Activated T-cell treated with anti-CD3 and anti-CD28 coated beads, Interleukin-2, amount 50 U/mL, for 24 hours (primary cell): ENCODE measurements around the gene ACTR3.

Experiments used
- DNase-seq: peaks from one replicate; pipeline ENCODE4 v3.0.0-alpha.2; 2020
- H3K27ac Mint-ChIP-seq: 2 replicates; pipeline ENCODE4 v1.8.0; 2020; ENCODE audit warnings: mild to moderate bottlenecking, mixed read lengths
- H3K27me3 Mint-ChIP-seq: 2 replicates; pipeline ENCODE4 v1.8.0; 2020; ENCODE audit warnings: mixed read lengths
- H3K36me3 Mint-ChIP-seq: 2 replicates; pipeline ENCODE4 v1.8.0; 2020; ENCODE audit warnings: low read depth, mixed read lengths
- H3K4me1 Mint-ChIP-seq: 2 replicates; pipeline ENCODE4 v1.8.0; 2020; ENCODE audit warnings: low read depth, mixed read lengths
- H3K4me3 Mint-ChIP-seq: 2 replicates; pipeline ENCODE4 v1.8.0; 2020; ENCODE audit warnings: mild to moderate bottlenecking, moderate library complexity, mixed read lengths
- H3K9me3 Mint-ChIP-seq: 2 replicates; pipeline ENCODE4 v1.8.0; 2020; ENCODE audit warnings: mixed read lengths

ACTR3 gene

DNA sequence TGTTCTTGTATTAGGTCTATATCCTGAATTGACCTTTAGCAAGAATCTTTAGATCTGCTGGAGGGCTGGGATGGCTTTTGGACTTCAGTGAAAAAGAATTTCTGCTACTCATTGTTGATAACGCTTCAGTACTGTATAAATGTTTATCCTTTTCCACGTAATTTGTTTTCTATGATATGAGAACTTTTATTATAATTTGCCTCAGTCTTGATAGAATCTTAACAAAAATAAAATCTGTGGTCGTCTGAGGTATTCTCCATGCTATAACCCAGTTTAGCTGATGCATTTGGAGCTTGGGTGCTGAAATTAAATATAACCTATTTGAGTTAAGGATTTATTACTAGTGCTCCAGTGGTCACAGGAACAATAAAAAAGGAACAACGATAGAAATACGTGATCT is 71.1 kb downstream of the ACTR3 start:
- H3K36me3 Mint-ChIP-seq: peaks cover 87% of the 10 kb centered on the region
- no peak overlapping the region for H3K27ac Mint-ChIP-seq

DNA sequence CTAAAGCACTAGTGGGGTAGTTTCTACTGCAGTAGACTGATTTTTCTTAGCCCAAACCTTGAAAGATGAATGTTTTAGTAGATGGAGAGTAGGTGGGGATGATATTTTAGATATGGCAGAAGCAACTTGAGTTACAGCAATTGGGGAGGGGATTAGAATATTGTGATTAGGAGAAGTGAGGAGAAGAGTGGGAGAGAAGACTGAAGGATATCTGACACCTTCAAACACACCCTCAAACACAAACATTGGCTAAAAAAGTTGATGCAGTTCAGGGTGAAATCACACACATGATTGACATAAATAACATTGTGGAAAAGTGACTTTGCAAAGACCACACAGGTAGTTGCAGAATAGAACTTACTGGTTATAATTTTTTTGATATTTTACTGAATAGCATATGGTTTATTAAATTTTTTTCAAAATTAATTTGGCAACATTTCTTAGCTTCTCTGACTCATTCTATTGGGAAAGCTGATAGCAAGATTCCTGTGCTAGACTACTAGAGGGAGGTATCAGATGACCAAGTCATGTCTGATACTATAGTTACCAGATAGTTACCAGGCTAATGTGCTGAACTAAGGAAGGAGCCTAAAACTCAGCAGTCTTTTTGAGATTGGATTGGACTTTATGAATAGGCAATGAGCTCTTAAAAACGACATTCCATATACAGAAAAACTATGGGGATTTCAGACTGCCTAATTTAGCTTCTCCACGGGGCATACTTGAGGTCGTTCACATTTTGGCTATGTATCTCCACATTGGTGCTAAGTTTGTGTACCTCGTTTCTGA is 73.0 kb downstream of the ACTR3 start:
- Mint-ChIP-seq H3K27ac (peak overlapping the region; percentile 28), H3K27me3 (no peaks in the 10 kb centered on the region), H3K36me3 (peaks cover 78% of the 10 kb centered on the region), H3K9me3 (no peaks in the 10 kb centered on the region), H3K4me3 (no peak overlapping the region), H3K4me1 (peaks cover 23% of the 10 kb centered on the region)
- DNase-seq: no peak

More for the DNA sequence above, 71.1 kb downstream of the ACTR3 start:
- no peak overlapping the region for H3K4me3 Mint-ChIP-seq
- no peaks in the 10 kb centered on the region for H3K9me3 Mint-ChIP-seq
- peaks cover 13% of the 10 kb centered on the region for H3K4me1 Mint-ChIP-seq
- no peaks in the 10 kb centered on the region for H3K27me3 Mint-ChIP-seq
- no peak for DNase-seq

DNA sequence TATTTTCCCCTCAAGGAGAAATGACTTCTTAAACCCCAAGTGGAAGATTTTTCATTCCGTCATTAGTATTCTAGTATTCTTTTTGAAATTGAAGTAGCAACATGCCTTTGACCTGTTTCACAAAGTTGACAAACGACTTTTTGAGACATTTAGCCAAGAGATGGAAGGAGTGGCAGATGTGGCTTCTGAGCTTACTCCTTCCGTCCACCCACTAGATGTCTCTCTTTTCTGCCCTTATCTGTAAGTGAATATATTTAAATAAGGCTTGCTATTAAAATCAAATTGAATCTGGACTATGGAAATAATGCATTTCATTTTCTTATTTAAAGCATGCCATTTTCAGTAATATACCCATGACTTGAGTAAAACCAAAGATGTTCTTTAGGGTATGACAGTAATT is 74.1 kb downstream of the ACTR3 start:
- no peaks in the 10 kb centered on the region for H3K9me3 Mint-ChIP-seq
- peaks cover 23% of the 10 kb centered on the region for H3K4me1 Mint-ChIP-seq
- H3K27me3 Mint-ChIP-seq: no peaks in the 10 kb centered on the region
- H3K27ac Mint-ChIP-seq: peak overlapping the region; percentile 11
- no peak overlapping the region for H3K4me3 Mint-ChIP-seq
- DNase-seq: no peak
- H3K36me3 Mint-ChIP-seq: peaks cover 71% of the 10 kb centered on the region

DNA sequence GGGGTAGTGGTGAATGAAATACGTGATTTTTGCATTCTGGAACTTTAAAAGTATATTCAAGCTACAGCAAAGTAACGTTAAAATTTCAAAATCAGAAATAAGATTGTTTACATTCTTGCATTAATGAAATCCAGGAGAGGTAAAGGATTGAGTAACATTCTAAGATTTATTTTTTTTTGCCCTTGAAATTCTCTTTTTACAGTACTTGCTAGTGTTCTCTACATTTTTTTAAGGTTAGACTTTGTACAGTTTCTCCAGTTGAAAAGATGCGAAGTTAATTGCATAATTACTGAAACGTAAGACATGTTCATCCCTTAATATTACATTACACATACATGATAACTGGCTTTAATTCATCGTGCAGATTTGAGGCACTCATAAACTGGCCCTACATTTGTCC is 74.5 kb downstream of the ACTR3 start:
- H3K27ac Mint-ChIP-seq: no peak overlapping the region
- H3K27me3 Mint-ChIP-seq: no peaks in the 10 kb centered on the region
- peaks cover 66% of the 10 kb centered on the region for H3K36me3 Mint-ChIP-seq
- no peaks in the 10 kb centered on the region for H3K9me3 Mint-ChIP-seq
- peaks cover 23% of the 10 kb centered on the region for H3K4me1 Mint-ChIP-seq
- H3K4me3 Mint-ChIP-seq: no peak overlapping the region
- no peak for DNase-seq

DNA sequence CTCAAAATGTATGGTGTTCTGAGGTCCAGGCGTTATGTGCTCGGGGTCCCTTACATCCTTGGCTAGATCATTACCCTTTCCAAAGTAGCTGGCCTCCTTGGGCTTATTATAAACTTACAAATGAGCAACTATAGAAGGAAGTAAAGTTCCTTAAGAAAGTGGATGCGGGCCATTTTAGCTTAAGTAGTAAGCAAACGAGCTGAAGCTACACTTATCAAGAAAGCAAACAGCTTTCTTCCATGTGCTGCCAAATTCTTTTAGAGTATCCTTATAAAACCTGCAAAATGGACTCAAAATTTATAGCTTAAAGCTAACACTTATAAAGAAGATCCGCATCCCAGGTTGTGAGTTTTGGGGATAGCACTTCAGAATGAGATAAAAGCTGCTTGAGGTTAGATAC is 75.3 kb downstream of the ACTR3 start:
- no peaks in the 10 kb centered on the region for H3K9me3 Mint-ChIP-seq
- no peaks in the 10 kb centered on the region for H3K27me3 Mint-ChIP-seq
- DNase-seq: no peak
- peak overlapping the region; percentile 2 for H3K27ac Mint-ChIP-seq
- peaks cover 62% of the 10 kb centered on the region for H3K36me3 Mint-ChIP-seq
- H3K4me1 Mint-ChIP-seq: peaks cover 23% of the 10 kb centered on the region
- H3K4me3 Mint-ChIP-seq: no peak overlapping the region

DNA sequence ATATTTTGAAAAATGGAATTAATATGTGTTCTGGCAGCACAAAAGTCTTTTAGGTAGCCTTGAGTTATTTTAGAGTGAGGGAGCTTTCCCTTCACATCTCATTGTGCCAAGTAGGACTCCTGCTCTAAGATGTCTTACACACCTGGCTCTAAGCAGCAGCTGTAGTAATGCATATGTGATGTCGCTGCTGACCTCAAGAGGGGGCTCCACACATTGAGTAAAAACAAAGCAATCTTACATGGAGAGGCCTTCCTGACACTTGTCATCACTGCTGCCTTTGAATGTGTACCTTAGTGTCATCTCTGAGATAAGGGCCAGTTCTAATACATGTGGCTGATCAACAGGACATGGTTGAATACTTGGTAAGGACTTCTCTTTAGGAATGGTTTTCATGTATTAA is 75.8 kb downstream of the ACTR3 start:
- H3K4me1 Mint-ChIP-seq: peaks cover 23% of the 10 kb centered on the region
- no peaks in the 10 kb centered on the region for H3K9me3 Mint-ChIP-seq
- peaks cover 63% of the 10 kb centered on the region for H3K36me3 Mint-ChIP-seq
- H3K27ac Mint-ChIP-seq: peak overlapping the region; percentile 2
- no peak for DNase-seq
- no peaks in the 10 kb centered on the region for H3K27me3 Mint-ChIP-seq
- H3K4me3 Mint-ChIP-seq: no peak overlapping the region

DNA sequence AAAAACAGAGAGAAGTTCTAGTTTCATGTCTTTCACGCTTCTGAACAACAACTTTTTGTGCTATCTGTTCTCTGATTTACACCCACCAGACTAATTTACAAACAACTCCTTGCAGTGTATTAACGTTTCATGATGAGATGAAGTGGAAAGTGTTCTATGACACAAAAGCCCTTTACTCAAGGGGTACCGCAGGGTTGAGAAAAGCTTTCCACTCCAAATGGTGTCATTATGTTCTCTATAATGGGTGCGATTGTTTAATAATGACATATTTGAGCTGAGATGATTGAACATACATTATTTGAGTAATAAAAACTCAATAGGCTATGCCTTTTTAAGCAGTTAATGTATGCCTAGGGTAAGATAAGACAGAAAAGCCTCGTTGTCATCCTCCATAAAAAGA is 76.3 kb downstream of the ACTR3 start:
- no peaks in the 10 kb centered on the region for H3K9me3 Mint-ChIP-seq
- peaks cover 25% of the 10 kb centered on the region for H3K4me1 Mint-ChIP-seq
- H3K36me3 Mint-ChIP-seq: peaks cover 63% of the 10 kb centered on the region
- no peak for DNase-seq
- no peaks in the 10 kb centered on the region for H3K27me3 Mint-ChIP-seq
- H3K27ac Mint-ChIP-seq: peak overlapping the region; percentile 2
- H3K4me3 Mint-ChIP-seq: no peak overlapping the region

DNA sequence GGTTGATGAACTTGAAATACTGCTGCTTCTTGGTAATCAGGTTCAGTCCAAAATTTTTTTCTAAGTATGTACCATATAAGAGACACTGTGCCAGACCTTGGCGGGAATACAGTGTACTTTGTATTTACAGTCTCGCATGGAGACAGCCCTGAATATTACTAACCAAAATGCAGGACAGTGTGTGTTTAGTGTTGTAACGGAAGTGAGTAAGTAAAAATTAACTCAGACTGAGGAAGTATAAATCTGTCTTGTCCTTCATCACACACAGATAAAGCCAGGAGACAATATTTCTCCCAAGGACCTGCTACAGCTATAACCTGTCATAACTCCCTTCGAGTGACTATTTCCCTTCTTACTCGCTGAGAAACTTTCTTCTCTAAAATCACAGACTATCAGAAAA is 76.9 kb downstream of the ACTR3 start:
- Mint-ChIP-seq H3K9me3 (no peaks in the 10 kb centered on the region), H3K27me3 (no peaks in the 10 kb centered on the region), H3K36me3 (peaks cover 66% of the 10 kb centered on the region), H3K4me3 (no peak overlapping the region), H3K27ac (peak overlapping the region; percentile 68), H3K4me1 (peaks cover 27% of the 10 kb centered on the region)
- no peak for DNase-seq

DNA sequence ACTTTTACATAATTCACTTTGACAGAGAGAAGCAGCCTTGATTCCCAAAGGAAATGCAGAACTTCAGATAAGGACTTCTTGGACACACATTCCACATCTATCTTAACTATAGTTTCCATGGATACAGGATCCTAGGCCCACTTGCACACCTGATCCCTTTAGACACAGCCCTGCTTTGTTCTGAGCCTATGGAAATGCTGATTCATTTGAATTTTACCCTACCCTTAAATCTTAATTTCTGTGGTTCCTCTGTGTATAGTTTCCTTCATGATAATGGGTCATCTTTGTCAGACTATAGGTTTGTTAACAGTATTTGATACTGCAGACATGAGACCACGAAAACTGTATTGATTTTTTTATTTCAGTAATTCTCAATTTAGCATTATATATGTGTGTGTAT is 77.4 kb downstream of the ACTR3 start:
- H3K36me3 Mint-ChIP-seq: peaks cover 66% of the 10 kb centered on the region
- peaks cover 27% of the 10 kb centered on the region for H3K4me1 Mint-ChIP-seq
- H3K4me3 Mint-ChIP-seq: no peak overlapping the region
- H3K27ac Mint-ChIP-seq: peak overlapping the region; percentile 68
- no peaks in the 10 kb centered on the region for H3K27me3 Mint-ChIP-seq
- no peak for DNase-seq
- no peaks in the 10 kb centered on the region for H3K9me3 Mint-ChIP-seq

DNA sequence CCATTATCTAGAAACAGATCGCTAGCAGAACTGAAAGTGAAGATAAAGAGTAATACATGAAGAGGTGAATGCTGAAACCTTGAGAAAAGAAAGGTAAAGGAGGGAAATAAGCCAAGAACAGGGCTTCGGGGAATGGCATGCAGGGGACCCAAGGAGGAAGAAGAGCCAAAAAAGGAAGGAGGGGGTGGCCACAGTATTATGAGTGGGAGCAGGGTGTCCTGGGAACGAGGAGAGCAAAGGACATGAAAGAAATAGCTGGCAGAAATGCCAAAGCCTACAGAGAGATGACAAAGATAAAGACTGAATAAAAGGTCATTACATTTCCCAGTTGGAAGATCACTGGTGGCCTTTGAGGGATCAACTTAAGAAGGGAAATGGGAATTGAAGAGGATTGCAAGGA is 82.9 kb downstream of the ACTR3 start:
- no peaks in the 10 kb centered on the region for H3K27me3 Mint-ChIP-seq
- H3K4me1 Mint-ChIP-seq: peaks cover 6% of the 10 kb centered on the region
- H3K27ac Mint-ChIP-seq: peak overlapping the region; percentile 8
- no peak for DNase-seq
- no peak overlapping the region for H3K4me3 Mint-ChIP-seq
- H3K36me3 Mint-ChIP-seq: peaks cover 61% of the 10 kb centered on the region
- H3K9me3 Mint-ChIP-seq: no peaks in the 10 kb centered on the region

DNA sequence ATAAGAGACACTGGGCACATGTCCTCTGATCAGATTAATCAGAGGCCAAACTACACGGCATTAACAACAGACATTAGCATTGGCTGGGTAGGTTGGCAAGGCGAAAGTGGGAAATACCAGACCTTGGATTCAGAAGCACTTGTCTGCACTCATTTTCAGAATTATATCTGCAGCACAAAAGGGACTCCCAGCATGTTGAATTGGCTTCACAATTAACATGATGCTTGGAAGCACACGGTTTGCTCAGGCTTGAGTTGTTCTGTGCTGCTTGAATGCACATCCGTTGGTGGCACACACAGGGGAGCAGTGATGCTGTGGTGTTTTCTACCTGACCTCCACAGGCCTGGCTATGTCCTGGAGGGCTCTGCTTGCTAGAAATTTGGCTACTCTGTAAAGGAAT is 83.9 kb downstream of the ACTR3 start:
- H3K27me3 Mint-ChIP-seq: no peaks in the 10 kb centered on the region
- H3K9me3 Mint-ChIP-seq: no peaks in the 10 kb centered on the region
- no peak overlapping the region for H3K4me3 Mint-ChIP-seq
- peaks cover 58% of the 10 kb centered on the region for H3K36me3 Mint-ChIP-seq
- no peak for DNase-seq
- H3K27ac Mint-ChIP-seq: no peak overlapping the region
- peaks cover 14% of the 10 kb centered on the region for H3K4me1 Mint-ChIP-seq

DNA sequence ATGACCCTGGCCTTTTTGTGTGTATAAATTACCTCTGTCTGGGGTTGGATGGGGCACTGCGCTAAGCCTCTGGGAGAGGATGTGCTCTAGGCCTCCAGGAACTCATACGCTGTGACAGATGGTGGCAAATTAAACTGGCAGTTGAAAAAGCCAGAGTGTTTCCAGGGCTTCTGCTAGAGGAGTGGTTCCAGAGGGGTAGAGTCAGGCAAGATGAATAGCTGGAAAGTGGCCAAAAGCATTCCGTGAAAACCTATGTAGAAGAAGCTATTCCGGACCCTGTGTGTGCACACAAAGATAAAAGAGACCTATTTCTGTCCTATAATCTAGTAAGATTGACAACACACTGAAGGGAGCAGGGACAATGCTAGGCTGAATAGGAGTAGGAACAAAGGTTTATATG is 84.8 kb downstream of the ACTR3 start:
- Mint-ChIP-seq H3K27me3 (no peaks in the 10 kb centered on the region), H3K4me1 (peaks cover 14% of the 10 kb centered on the region), H3K27ac (no peak overlapping the region), H3K36me3 (peaks cover 57% of the 10 kb centered on the region), H3K4me3 (no peak overlapping the region), H3K9me3 (no peaks in the 10 kb centered on the region)
- no peak for DNase-seq

DNA sequence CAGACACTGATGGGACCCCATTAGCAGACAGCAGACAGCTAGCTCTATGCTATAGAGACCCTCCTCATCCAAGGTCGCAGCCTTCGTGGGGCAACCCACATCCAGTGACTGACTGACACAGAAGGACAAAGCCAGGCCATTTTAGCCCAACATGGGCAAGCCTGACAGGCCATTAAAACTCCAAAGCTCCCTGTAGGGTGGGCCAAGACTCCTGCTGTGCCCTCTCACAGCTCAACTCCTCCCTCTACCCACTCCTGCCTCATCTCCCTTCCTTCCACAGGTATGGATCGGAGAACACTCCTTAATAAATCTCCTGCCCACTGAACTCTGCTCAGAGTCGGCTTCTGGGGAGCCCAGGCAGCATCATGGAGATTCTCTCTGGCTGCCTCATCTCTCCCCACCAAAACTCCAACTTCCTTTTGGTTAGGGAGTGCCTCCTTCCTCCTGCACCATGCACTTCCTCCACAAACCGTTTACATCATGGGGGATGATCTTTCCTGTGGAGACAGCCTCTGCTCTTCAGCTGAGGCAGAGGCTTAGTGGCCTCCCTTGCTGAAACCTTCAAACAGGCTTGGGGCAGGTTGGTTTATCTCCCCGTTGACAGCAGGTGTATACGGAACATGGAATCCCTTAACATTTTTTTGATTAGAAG is 86.5 kb downstream of the ACTR3 start:
- Mint-ChIP-seq H3K4me1 (peaks cover 10% of the 10 kb centered on the region), H3K36me3 (peaks cover 52% of the 10 kb centered on the region), H3K9me3 (peaks cover 4% of the 10 kb centered on the region), H3K27me3 (no peaks in the 10 kb centered on the region), H3K4me3 (no peak overlapping the region), H3K27ac (peak overlapping the region; percentile 57)
- no peak for DNase-seq

DNA sequence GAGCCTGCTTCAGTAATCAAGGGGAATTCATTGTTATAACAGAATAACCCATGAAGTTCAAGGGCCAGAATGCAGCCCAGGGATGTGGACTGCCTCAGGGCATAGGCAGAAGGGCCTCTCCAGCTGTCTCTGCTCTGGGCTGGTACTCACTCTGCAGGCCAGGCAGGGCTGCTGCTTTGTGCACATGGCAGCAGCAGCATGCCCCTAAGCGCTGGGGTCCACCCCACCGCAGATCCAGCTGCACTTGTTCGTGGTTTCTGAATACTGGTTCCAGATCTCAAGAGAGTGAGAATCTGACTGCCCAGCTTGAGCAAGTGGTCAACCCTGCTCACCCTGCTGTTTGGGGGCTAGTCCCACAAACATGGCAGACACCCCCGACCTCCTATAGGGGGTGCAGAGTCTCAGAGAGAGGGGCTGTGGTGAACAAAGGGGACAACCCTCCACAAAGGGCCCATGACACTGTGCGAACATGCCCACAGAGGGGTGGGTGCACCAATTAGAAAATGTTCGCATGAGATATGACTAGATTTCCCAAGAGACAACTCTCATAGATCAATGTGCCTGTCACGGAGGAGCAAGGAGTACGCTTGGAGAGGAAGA is 87.3 kb downstream of the ACTR3 start:
- H3K36me3 Mint-ChIP-seq: peaks cover 44% of the 10 kb centered on the region
- H3K4me1 Mint-ChIP-seq: peaks cover 9% of the 10 kb centered on the region
- H3K9me3 Mint-ChIP-seq: peaks cover 4% of the 10 kb centered on the region
- no peak for DNase-seq
- H3K4me3 Mint-ChIP-seq: no peak overlapping the region
- no peaks in the 10 kb centered on the region for H3K27me3 Mint-ChIP-seq
- H3K27ac Mint-ChIP-seq: peak overlapping the region; percentile 57
